Stimulated activated CD4-positive, alpha-beta T cell treated with anti-CD3 and anti-CD28 coated beads, Interleukin-2, amount 100 ng/mL, for 48 hours (primary cell): Measurements from ENCODE around the gene ZFP3.
A peak's percentile ranks its signal among the peaks of the same experiment; 100 is the strongest.
"Not testable (repeated sequence)": the region's sequence is repeated elsewhere in the genome, so short reads cannot be mapped to it uniquely, and the experiment has no call there.

Source experiments
- DNase-seq, 2 donors: peaks; one replicate each; pipeline ENCODE4 v3.0.0-alpha.2; 2020

Gene ZFP3

GRCh38 chr17:5080591-5080990, 2.3 kb downstream of the ZFP3 start:
- no peak for DNase-seq

GRCh38 chr17:5092218-5093010, 14.1 kb downstream of the ZFP3 start:
- no peak for DNase-seq

- no peak for DNase-seq
These were observed 18.4 kb downstream of the ZFP3 start for GRCh38 chr17:5096731-5097100.

- peak in 1 of 2 donors; percentile 18 for DNase-seq
These were observed 19.0 kb downstream of the ZFP3 start for GRCh38 chr17:5097101-5097834.

DNA sequence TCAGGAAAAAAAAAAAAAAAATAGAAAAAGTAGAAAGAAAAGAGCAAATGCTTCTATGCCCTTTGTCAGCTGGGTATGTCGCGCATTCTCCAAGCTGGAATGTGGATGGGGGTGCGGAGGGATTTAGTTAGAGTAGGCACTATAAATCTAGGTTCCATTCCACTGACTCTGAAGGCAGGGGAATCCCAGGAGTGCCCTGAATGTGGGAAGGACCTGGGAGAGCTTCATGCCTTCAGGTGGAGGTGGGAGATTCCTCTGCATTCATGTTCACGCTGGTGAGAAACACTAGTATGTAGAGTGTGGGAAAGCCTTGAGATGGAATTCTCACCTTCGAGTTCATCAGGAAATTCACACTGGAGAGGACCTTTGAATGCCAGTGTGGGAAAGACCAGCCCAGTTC, 21.0 kb downstream of the ZFP3 start:
- DNase-seq = no peak

DNA sequence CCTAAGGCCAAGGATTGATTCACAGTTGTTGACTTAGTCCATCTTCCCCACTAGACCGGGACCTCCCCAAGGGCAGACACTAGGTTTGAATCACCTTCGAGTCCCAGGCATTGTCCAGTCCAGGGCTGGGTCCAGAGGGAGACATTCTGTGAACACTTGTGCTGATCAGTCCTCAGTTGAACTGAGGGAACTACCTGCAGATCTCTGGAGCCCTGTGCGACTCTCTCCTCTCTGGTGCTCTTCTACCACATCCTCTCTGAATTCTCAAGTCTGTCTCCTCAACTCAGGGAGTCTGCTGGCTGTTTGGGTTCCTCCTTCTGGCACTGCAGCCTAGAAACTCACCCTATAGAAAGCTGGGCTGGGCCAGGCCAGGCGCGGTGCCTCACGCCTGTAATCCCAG, 22.6 kb downstream of the ZFP3 start:
- DNase-seq = no peak

DNA sequence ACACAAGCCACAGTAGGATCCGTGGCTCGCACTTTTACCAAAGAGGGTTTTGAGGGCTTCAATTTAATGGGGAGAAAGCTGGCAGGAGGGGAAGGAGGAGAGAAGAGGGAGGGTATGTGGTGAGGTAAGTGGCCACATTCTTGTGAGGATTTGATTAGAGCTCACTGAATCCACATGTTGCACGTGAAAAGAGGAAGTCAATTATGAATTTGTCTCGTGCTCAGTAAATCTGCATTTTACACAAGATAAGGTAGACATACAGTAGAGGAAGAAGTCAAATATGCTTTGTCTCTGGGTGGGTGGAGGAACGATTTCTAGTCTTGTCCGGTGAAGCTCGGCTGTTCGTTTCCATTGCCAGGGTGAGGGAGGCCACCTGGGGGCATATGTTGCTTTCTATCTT, 32.5 kb downstream of the ZFP3 start:
- DNase-seq = no peak

- DNase-seq = peak; percentile 91
These were observed 33.3 kb downstream of the ZFP3 start, which contains the start of gene ZNF232 for GRCh38 chr17:5111402-5112204. ZNF232 (minus strand) TSS chr17:5111878; CDS start chr17:5111822, 56 bp downstream.

GRCh38 chr17:5115673-5116651, 37.7 kb downstream of the ZFP3 start, which contains the start of gene USP6:
USP6 (plus strand) TSS chr17:5116032; CDS start chr17:5130368, 14,336 bp downstream.
- no peak for DNase-seq

DNA sequence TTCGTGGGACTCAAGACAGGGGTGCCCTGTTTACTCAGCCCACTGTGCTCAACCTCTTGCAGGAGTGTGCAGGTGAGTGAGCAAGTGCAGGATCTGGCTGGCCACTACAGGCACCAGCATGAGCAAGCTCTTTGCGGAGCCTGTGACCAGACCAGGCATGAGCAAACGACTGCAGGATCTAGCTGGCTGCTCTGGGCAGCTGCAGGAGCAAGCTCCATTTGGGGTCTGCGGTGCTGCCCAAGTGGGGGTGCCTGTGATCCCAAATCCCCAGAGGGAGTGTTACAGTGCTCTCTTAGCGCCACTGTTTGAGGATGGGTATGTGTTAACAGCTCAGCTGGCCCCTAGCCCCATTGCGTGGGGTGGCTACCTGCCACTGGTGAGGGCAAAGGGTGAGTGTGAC, 40.0 kb downstream of the ZFP3 start:
- DNase-seq = no peak

DNA sequence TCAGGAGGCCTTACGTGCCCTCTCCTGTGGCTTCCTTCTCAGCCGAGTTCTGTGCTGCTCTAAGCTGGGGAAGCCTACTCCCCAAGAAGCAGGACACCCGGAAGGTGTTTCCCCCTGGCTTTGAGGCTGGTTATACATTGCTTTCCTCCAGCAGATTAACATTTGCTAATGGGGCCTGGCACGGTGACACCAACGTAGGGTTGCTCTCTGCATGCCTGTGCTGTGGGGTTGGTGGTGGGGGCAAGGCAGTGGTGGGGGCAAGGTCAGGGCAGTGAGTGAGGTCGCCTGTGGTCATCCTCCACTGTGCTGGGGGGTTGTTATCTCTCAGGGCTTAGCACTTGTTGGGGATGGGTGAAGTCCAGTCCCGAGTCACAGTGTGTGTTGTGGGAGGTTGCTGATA, 41.8 kb downstream of the ZFP3 start:
- DNase-seq = no peak

DNA sequence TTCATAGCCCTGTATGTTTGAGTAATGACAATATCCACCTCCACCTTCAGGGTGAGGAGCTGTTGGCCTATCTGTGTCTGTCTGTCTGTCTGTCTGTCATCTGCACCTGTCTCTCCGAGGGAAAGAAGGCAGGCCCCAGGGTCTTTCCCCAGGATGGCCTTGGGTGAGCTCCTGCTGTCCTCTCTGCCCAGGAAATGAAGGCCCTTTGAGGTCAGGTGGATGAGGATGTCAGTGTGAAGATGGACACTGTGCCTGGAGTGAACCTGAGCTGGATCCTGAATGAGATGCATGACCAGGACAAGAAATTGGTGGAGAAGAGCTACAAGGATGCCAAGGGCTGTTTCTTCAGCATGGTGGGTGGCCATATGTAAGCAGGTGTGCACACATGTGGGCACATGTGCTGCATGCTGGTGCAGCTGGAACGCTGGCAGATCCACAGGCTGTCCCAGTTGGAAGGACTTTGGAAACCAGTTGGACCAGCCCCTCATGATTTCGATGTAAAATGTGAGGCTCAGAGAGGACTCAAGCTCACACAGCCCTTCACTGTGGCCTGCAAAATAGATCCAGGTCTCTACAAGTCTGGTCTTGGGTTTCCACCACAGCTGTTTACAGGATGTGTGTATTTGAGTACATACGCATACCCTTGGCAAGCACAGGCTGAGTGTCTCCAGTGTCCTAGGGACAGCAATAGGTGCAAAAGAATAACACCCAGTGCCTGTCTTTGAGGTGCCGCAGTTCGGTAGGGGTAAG, 42.3 kb downstream of the ZFP3 start:
- DNase-seq = not testable (repeated sequence)

GRCh38 chr17:5121186-5121841, 43.0 kb downstream of the ZFP3 start:
- DNase-seq = no peak

- not testable (repeated sequence) for DNase-seq
These were observed 43.8 kb downstream of the ZFP3 start for GRCh38 chr17:5122056-5122455.

GRCh38 chr17:5122586-5123342, 44.5 kb downstream of the ZFP3 start:
- DNase-seq = no peak

GRCh38 chr17:5123343-5124124, 45.3 kb downstream of the ZFP3 start:
- no peak for DNase-seq

DNA sequence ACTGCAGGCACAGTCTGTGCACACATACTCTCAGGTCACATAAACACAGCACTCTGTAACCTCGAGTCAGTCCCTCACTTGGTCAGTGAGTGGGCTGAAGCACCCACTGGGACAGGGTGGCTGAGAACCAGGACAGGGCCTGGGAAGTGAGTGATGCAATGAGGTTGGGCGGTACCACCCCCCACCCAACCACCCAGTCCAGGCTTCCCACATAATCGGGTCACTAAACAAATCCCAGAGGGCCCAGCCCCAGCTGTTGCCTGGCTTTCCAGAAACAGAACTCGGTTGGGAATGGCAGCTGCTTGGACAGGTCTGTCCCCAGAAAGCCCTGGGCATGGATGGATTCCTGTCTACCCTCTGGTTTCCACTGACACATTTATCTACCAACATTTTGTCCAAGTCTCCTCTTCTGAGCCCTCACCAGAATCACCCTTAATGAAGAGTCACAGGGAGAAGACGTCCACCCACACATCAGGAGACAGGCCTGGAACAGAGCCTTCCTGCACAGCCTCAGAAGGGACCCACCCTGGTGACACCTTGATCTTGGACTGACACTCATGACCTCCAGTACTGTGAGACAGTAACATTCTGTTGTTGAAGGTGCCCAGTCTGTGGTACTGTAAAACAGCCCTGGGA, 46.0 kb downstream of the ZFP3 start:
- DNase-seq = not testable (repeated sequence)

- not testable (repeated sequence) for DNase-seq
These were observed 46.6 kb downstream of the ZFP3 start for GRCh38 chr17:5124896-5125295.
